ENCODE data around the gene TTC7B.

Gene TTC7B

GRCh38 chr14:90491911-90492531 is 324.2 kb downstream of the TTC7B start:
- Histone ChIP-seq H3K36me3 (ENCODE audit: insufficient read depth, low read length) (no peaks in the 10 kb centered on the region), H3K4me2 (ENCODE audit: low read length) (no peak overlapping the region), H3K9ac (ENCODE audit: low read length) (no peak overlapping the region), H3K27ac (ENCODE audit: low read depth, low read length, poor library complexity, severe bottlenecking) (no peak overlapping the region), H2AFZ (ENCODE audit: low read length) (no peak overlapping the region), H3F3A (ENCODE audit: insufficient read depth, low read length) (no peaks in the 10 kb centered on the region), H3K4me1 (ENCODE audit: insufficient read depth, low read length, severe bottlenecking) (no peaks in the 10 kb centered on the region), H3K79me2 (ENCODE audit: insufficient read depth, low read length) (no peaks in the 10 kb centered on the region), H3K9me3 (ENCODE audit: low read length) (no peaks in the 10 kb centered on the region), H3K9me2 (ENCODE audit: low read depth, low read length) (no peaks in the 10 kb centered on the region), H4K20me1 (ENCODE audit: insufficient read depth, low read length) (no peaks in the 10 kb centered on the region), H3K27me3 (ENCODE audit: insufficient read depth, low read length) (no peaks in the 10 kb centered on the region), H3K4me3 (ENCODE audit: low read depth, low read length, poor library complexity, severe bottlenecking) (no peak overlapping the region)
- TF ChIP-seq EZH2 (IDR thresholded peaks at IDR 0.05; ENCODE audit: borderline replicate concordance, low read length) (no peak), CTCF (IDR thresholded peaks at IDR 0.05; ENCODE audit: low read length) (no peak)

GRCh38 chr14:90491221-90491885 is 324.9 kb downstream of the TTC7B start:
- Histone ChIP-seq H3K9me2 (ENCODE audit: low read depth, low read length) (no peaks in the 10 kb centered on the region), H3F3A (ENCODE audit: insufficient read depth, low read length) (no peaks in the 10 kb centered on the region), H2AFZ (ENCODE audit: low read length) (no peak overlapping the region), H3K4me3 (ENCODE audit: low read depth, low read length, poor library complexity, severe bottlenecking) (no peak overlapping the region), H3K79me2 (ENCODE audit: insufficient read depth, low read length) (no peaks in the 10 kb centered on the region), H4K20me1 (ENCODE audit: insufficient read depth, low read length) (no peaks in the 10 kb centered on the region), H3K4me1 (ENCODE audit: insufficient read depth, low read length, severe bottlenecking) (no peaks in the 10 kb centered on the region), H3K27ac (ENCODE audit: low read depth, low read length, poor library complexity, severe bottlenecking) (no peak overlapping the region), H3K9ac (ENCODE audit: low read length) (no peak overlapping the region), H3K4me2 (ENCODE audit: low read length) (no peak overlapping the region), H3K36me3 (ENCODE audit: insufficient read depth, low read length) (no peaks in the 10 kb centered on the region), H3K27me3 (ENCODE audit: insufficient read depth, low read length) (no peaks in the 10 kb centered on the region), H3K9me3 (ENCODE audit: low read length) (no peaks in the 10 kb centered on the region)
- TF ChIP-seq EZH2 (IDR thresholded peaks at IDR 0.05; ENCODE audit: borderline replicate concordance, low read length), result no peak
- TF ChIP-seq CTCF (IDR thresholded peaks at IDR 0.05; ENCODE audit: low read length), result no peak

GRCh38 chr14:90490720-90491050 is 325.5 kb downstream of the TTC7B start:
- H3K4me1 ChIP-seq (ENCODE audit: insufficient read depth, low read length, severe bottlenecking), result no peaks in the 10 kb centered on the region
- no peak overlapping the region for H3K27ac ChIP-seq (ENCODE audit: low read depth, low read length, poor library complexity, severe bottlenecking)
- H2AFZ ChIP-seq (ENCODE audit: low read length), result no peak overlapping the region
- no peak overlapping the region for H3K9ac ChIP-seq (ENCODE audit: low read length)
- H3F3A ChIP-seq (ENCODE audit: insufficient read depth, low read length), result no peaks in the 10 kb centered on the region
- no peak overlapping the region for H3K4me2 ChIP-seq (ENCODE audit: low read length)
- no peak overlapping the region for H3K4me3 ChIP-seq (ENCODE audit: low read depth, low read length, poor library complexity, severe bottlenecking)
- H3K27me3 ChIP-seq (ENCODE audit: insufficient read depth, low read length), result no peaks in the 10 kb centered on the region
- TF ChIP-seq CTCF (IDR thresholded peaks at IDR 0.05; ENCODE audit: low read length) (no peak), EZH2 (IDR thresholded peaks at IDR 0.05; ENCODE audit: borderline replicate concordance, low read length) (no peak)
- no peaks in the 10 kb centered on the region for H4K20me1 ChIP-seq (ENCODE audit: insufficient read depth, low read length)
- no peaks in the 10 kb centered on the region for H3K9me3 ChIP-seq (ENCODE audit: low read length)
- H3K9me2 ChIP-seq (ENCODE audit: low read depth, low read length), result no peaks in the 10 kb centered on the region
- H3K36me3 ChIP-seq (ENCODE audit: insufficient read depth, low read length), result no peaks in the 10 kb centered on the region
- no peaks in the 10 kb centered on the region for H3K79me2 ChIP-seq (ENCODE audit: insufficient read depth, low read length)
